ENCODE results near the gene SLC16A9.
"Not testable (repeated sequence)": the region's sequence is repeated elsewhere in the genome, so short reads cannot be mapped to it uniquely, and the experiment has no call there.

SLC16A9 gene

GRCh38 chr10:59734014-59734462 lies 24.4 kb upstream of the SLC16A9 start:
- TF ChIP-seq CTCF (IDR thresholded peaks at IDR 0.05; ENCODE audit: low read depth, low read length) = no peak
- no peak overlapping the region for H3K4me3 ChIP-seq (ENCODE audit: low read depth, low read length)
- DNase-seq (ENCODE audit: low read depth, low spot score) = no peak
- in situ Hi-C loops (cut with HindIII; ENCODE audit: low sequenced_read_pairs) = no loop called here

GRCh38 chr10:59733321-59734013 lies 23.8 kb upstream of the SLC16A9 start:
- H3K4me3 ChIP-seq (ENCODE audit: low read depth, low read length); in situ Hi-C loops (cut with HindIII; ENCODE audit: low sequenced_read_pairs); DNase-seq (ENCODE audit: low read depth, low spot score): not testable (repeated sequence)

GRCh38 chr10:59732849-59733248 lies 23.2 kb upstream of the SLC16A9 start:
- in situ Hi-C loops (cut with HindIII; ENCODE audit: low sequenced_read_pairs); DNase-seq (ENCODE audit: low read depth, low spot score): not testable (repeated sequence)

GRCh38 chr10:59729167-59729566 lies 19.5 kb upstream of the SLC16A9 start:
- in situ Hi-C loops (cut with HindIII; ENCODE audit: low sequenced_read_pairs); DNase-seq (ENCODE audit: low read depth, low spot score); H3K4me3 ChIP-seq (ENCODE audit: low read depth, low read length): not testable (repeated sequence)

More at GRCh38 chr10:59732849-59733248, 23.2 kb upstream of the SLC16A9 start:
- not testable (repeated sequence) for H3K4me3 ChIP-seq (ENCODE audit: low read depth, low read length)

GRCh38 chr10:59724098-59724938 lies 14.7 kb upstream of the SLC16A9 start:
- H3K4me3 ChIP-seq (ENCODE audit: low read depth, low read length) = no peak overlapping the region
- DNase-seq (ENCODE audit: low read depth, low spot score) = no peak
- no peak for TF ChIP-seq CTCF (IDR thresholded peaks at IDR 0.05; ENCODE audit: low read depth, low read length)
- in situ Hi-C loops (cut with HindIII; ENCODE audit: low sequenced_read_pairs) = no loop called here

- TF ChIP-seq CTCF (IDR thresholded peaks at IDR 0.05; ENCODE audit: low read depth, low read length) = no peak
- in situ Hi-C loops (cut with HindIII; ENCODE audit: low sequenced_read_pairs) = no loop called here
- no peak overlapping the region for H3K4me3 ChIP-seq (ENCODE audit: low read depth, low read length)
- DNase-seq (ENCODE audit: low read depth, low spot score) = no peak
These were observed 10.7 kb upstream of the SLC16A9 start for GRCh38 chr10:59720377-59720776.

- in situ Hi-C loops (cut with HindIII; ENCODE audit: low sequenced_read_pairs) = no loop called here
- no peak overlapping the region for H3K4me3 ChIP-seq (ENCODE audit: low read depth, low read length)
- DNase-seq (ENCODE audit: low read depth, low spot score) = no peak
- TF ChIP-seq CTCF (IDR thresholded peaks at IDR 0.05; ENCODE audit: low read depth, low read length) = peak; percentile 12
These were observed 9.7 kb upstream of the SLC16A9 start for GRCh38 chr10:59719374-59719773.

GRCh38 chr10:59718257-59718656 lies 8.6 kb upstream of the SLC16A9 start:
- in situ Hi-C loops (cut with HindIII; ENCODE audit: low sequenced_read_pairs) = no loop called here
- TF ChIP-seq CTCF (IDR thresholded peaks at IDR 0.05; ENCODE audit: low read depth, low read length) = no peak
- H3K4me3 ChIP-seq (ENCODE audit: low read depth, low read length) = no peak overlapping the region
- no peak for DNase-seq (ENCODE audit: low read depth, low spot score)

Measured in astrocyte of the spinal cord (primary cell).